Measurements from ENCODE around the gene PNPT1. TPM values are rescaled to one million over a fixed set of nuclear protein-coding genes. Genes with fewer than 3 reads are reported as not detected.

The PNPT1 gene
- total and polyA plus RNA-seq, 9 of the 15 experiments (the other 6 are each of a cell fraction or from before 2014, with no cell fraction given) = 46.5 to 104 (median 62.7) TPM

DNA sequence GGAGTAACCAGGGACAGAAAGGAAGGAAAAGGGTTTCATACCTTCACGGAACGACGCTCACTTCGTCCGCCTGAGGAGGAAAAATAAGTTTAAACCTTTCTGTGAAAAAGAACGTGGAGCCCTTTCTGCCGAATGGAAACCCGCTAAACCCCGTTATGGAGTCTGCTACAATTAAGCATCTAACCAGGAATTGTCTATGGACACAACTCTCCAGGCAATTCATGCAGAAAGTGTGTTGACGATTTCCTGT, 75.7 kb downstream of the PNPT1 start (continued):
- TF ChIP-seq, protein P1, sequence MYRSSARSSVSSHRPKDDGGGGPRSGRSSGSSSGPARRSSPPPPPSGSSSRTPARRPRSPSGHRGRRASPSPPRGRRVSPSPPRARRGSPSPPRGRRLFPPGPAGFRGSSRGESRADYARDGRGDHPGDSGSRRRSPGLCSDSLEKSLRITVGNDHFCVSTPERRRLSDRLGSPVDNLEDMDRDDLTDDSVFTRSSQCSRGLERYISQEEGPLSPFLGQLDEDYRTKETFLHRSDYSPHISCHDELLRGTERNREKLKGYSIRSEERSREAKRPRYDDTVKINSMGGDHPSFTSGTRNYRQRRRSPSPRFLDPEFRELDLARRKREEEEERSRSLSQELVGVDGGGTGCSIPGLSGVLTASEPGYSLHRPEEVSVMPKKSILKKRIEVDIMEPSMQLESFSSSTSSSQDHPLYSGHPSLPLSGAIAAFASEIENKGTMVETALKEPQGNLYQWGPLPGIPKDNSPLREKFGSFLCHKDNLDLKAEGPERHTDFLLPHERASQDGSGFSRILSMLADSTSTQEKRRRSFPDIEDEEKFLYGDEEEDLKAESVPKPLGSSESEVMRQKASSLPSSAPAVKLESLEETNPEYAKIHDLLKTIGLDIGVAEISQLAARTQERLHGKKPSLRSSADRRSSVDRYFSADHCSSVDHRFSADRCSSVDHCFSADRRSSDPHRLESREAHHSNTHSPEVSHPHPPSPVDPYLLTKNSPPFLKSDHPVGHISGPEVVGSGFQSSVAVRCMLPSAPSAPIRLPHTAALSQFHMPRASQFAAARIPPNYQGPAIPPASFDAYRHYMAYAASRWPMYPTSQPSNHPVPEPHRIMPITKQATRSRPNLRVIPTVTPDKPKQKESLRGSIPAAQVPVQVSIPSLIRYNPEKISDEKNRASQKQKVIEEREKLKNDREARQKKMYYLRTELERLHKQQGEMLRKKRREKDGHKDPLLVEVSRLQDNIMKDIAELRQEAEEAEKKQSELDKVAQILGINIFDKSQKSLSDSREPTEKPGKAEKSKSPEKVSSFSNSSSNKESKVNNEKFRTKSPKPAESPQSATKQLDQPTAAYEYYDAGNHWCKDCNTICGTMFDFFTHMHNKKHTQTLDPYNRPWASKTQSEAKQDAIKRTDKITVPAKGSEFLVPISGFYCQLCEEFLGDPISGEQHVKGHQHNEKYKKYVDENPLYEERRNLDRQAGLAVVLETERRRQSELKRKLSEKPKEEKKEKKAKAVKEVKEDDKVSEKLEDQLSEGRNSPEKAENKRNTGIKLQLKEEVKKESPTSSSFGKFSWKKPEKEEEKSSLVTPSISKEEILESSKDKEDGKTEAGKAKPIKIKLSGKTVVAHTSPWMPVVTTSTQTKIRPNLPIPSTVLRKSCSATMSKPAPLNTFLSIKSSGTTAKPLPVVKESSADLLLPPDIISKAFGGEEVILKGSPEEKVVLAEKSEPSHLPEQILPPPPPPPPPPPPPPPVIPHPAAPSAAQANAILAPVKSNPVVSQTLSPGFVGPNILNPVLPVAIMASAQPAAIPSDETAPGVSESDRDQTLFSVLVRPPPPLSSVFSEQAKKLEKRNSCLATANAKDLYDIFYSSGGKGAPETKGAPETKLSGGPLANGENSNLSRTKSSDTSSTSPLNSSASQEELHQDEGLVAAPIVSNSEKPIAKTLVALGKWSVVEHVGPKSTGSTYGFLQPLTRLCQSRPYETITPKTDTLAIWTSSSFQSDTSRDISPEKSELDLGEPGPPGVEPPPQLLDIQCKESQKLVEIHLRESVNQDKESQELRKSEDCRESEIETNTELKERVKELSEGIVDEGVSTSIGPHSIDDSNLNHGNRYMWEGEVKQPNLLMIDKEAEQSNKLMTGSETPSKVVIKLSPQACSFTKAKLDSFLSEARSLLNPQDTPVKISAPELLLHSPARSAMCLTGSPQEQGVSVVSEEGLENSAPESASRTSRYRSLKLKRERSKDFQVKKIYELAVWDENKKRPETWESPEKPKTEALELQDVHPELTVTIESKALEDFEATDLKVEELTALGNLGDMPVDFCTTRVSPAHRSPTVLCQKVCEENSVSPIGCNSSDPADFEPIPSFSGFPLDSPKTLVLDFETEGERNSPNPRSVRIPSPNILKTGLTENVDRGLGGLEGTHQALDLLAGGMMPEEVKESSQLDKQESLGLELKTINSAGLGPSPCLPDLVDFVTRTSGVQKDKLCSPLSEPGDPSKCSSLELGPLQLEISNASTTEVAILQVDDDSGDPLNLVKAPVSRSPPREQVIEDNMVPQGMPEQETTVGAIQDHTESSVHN (IDR thresholded peaks at IDR 0.05; ENCODE audit: borderline replicate concordance in 1 of 2, low read depth in 1 of 2) = no peak
- TF ChIP-seq ZNF197 (CRISPR knock-in tag; IDR thresholded peaks at IDR 0.05; ENCODE audit: low read depth) = peak; percentile 38; the same call in 1 of the 2 replicates
- TF ChIP-seq, protein P2, sequence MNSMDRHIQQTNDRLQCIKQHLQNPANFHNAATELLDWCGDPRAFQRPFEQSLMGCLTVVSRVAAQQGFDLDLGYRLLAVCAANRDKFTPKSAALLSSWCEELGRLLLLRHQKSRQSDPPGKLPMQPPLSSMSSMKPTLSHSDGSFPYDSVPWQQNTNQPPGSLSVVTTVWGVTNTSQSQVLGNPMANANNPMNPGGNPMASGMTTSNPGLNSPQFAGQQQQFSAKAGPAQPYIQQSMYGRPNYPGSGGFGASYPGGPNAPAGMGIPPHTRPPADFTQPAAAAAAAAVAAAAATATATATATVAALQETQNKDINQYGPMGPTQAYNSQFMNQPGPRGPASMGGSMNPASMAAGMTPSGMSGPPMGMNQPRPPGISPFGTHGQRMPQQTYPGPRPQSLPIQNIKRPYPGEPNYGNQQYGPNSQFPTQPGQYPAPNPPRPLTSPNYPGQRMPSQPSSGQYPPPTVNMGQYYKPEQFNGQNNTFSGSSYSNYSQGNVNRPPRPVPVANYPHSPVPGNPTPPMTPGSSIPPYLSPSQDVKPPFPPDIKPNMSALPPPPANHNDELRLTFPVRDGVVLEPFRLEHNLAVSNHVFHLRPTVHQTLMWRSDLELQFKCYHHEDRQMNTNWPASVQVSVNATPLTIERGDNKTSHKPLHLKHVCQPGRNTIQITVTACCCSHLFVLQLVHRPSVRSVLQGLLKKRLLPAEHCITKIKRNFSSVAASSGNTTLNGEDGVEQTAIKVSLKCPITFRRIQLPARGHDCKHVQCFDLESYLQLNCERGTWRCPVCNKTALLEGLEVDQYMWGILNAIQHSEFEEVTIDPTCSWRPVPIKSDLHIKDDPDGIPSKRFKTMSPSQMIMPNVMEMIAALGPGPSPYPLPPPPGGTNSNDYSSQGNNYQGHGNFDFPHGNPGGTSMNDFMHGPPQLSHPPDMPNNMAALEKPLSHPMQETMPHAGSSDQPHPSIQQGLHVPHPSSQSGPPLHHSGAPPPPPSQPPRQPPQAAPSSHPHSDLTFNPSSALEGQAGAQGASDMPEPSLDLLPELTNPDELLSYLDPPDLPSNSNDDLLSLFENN (IDR thresholded peaks at IDR 0.05; ENCODE audit: low read depth in 2 of 2, low read length in 2 of 2) = no peak
- 0 out of 2 replicates have a peak, but pooled peaks have one; percentile 0 for TF ChIP-seq EP400 (IDR thresholded peaks at IDR 0.05)
- no peak for TF ChIP-seq ZKSCAN3 (CRISPR knock-in tag; IDR thresholded peaks at IDR 0.05)
- TF ChIP-seq, protein P3, sequence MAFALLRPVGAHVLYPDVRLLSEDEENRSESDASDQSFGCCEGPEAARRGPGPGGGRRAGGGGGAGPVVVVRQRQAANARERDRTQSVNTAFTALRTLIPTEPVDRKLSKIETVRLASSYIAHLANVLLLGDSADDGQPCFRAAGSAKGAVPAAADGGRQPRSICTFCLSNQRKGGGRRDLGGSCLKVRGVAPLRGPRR (CRISPR knock-in tag; IDR thresholded peaks at IDR 0.05) = 0 out of 2 replicates have a peak, but pooled peaks have one; percentile 30
- TF ChIP-seq SMAD4 (CRISPR knock-in tag; conservative IDR thresholded peaks at IDR 0.05) = no peak
- TF ChIP-seq, protein P4, sequence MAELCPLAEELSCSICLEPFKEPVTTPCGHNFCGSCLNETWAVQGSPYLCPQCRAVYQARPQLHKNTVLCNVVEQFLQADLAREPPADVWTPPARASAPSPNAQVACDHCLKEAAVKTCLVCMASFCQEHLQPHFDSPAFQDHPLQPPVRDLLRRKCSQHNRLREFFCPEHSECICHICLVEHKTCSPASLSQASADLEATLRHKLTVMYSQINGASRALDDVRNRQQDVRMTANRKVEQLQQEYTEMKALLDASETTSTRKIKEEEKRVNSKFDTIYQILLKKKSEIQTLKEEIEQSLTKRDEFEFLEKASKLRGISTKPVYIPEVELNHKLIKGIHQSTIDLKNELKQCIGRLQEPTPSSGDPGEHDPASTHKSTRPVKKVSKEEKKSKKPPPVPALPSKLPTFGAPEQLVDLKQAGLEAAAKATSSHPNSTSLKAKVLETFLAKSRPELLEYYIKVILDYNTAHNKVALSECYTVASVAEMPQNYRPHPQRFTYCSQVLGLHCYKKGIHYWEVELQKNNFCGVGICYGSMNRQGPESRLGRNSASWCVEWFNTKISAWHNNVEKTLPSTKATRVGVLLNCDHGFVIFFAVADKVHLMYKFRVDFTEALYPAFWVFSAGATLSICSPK (IDR thresholded peaks at IDR 0.05; ENCODE audit: borderline replicate concordance) = no peak
- TF ChIP-seq, protein P5, sequence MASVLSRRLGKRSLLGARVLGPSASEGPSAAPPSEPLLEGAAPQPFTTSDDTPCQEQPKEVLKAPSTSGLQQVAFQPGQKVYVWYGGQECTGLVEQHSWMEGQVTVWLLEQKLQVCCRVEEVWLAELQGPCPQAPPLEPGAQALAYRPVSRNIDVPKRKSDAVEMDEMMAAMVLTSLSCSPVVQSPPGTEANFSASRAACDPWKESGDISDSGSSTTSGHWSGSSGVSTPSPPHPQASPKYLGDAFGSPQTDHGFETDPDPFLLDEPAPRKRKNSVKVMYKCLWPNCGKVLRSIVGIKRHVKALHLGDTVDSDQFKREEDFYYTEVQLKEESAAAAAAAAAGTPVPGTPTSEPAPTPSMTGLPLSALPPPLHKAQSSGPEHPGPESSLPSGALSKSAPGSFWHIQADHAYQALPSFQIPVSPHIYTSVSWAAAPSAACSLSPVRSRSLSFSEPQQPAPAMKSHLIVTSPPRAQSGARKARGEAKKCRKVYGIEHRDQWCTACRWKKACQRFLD (CRISPR knock-in tag; IDR thresholded peaks at IDR 0.05) = 0 out of 2 replicates have a peak, but pooled peaks have one; percentile 39
- peak; percentile 80 for TF ChIP-seq CHD1 (IDR thresholded peaks at IDR 0.05; ENCODE audit: low read length)
- TF ChIP-seq ZNF444 (CRISPR knock-in tag; IDR thresholded peaks at IDR 0.05) = no peak
- TF ChIP-seq NR1H2 (CRISPR knock-in tag; IDR thresholded peaks at IDR 0.05) = no peak

Measured in K562 (cell line).